Ishikawa (cell line): Measurements from ENCODE around the gene ST3GAL6.

ENCODE experiments used
- CEBPB ChIP-seq: IDR thresholded peaks from 2 replicates; pipeline ENCODE4 v1.6.1; 2012
- CREB1 ChIP-seq: IDR thresholded peaks from 2 replicates; pipeline ENCODE4 v1.6.1; 2012; ENCODE audit warnings: low read depth
- EGR1 ChIP-seq: IDR thresholded peaks from 2 replicates; pipeline ENCODE4 v1.6.1; 2012
- EP300 ChIP-seq: IDR thresholded peaks from 2 replicates; pipeline ENCODE4 v1.6.1; 2012; ENCODE audit warnings: borderline replicate concordance
- FOXM1 ChIP-seq: IDR thresholded peaks from 2 replicates; pipeline ENCODE4 v1.6.1; 2012; ENCODE audit warnings: low read depth, borderline replicate concordance
- NFIC ChIP-seq: IDR thresholded peaks from 2 replicates; pipeline ENCODE4 v1.6.1; 2012
- RAD21 ChIP-seq: IDR thresholded peaks from 2 replicates; pipeline ENCODE4 v1.6.1; 2012; ENCODE audit warnings: low read depth
- REST ChIP-seq: IDR thresholded peaks from 2 replicates; pipeline ENCODE4 v1.6.1; 2012; ENCODE audit warnings: low read depth, mild to moderate bottlenecking
- TAF1 ChIP-seq: IDR thresholded peaks from 2 replicates; pipeline ENCODE4 v1.6.1; 2012; ENCODE audit warnings: low read depth, mild to moderate bottlenecking
- TCF12 ChIP-seq: IDR thresholded peaks from 2 replicates; pipeline ENCODE4 v1.6.1; 2012; ENCODE audit warnings: low read depth
- TEAD4 ChIP-seq: IDR thresholded peaks from 2 replicates; pipeline ENCODE4 v1.6.1; 2012
- YY1 ChIP-seq: IDR thresholded peaks from 2 replicates; pipeline ENCODE4 v1.6.1; 2012; ENCODE audit warnings: low read depth
- ZBTB7A ChIP-seq: IDR thresholded peaks from 2 replicates; pipeline ENCODE4 v1.6.1; 2012; ENCODE audit warnings: low read depth
- TF ChIP-seq, protein P1 (sequence below): IDR thresholded peaks from 2 replicates; pipeline ENCODE4 v1.6.1; 2012
- TF ChIP-seq, protein P2 (sequence below): IDR thresholded peaks from 2 replicates; pipeline ENCODE4 v1.6.1; 2012

The ST3GAL6 gene

GRCh38 chr3:98750276-98750919 lies 12.7 kb upstream of the ST3GAL6 start:
- no peak for TF ChIP-seq FOXM1
- no peak for TF ChIP-seq CREB1
- TF ChIP-seq EP300, result no peak
- no peak for TF ChIP-seq REST
- TF ChIP-seq, protein P1, sequence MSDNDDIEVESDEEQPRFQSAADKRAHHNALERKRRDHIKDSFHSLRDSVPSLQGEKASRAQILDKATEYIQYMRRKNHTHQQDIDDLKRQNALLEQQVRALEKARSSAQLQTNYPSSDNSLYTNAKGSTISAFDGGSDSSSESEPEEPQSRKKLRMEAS, result no peak
- TF ChIP-seq YY1, result no peak
- no peak for TF ChIP-seq CEBPB
- TF ChIP-seq TCF12, result no peak
- TF ChIP-seq EGR1, result no peak
- TF ChIP-seq, protein P2, sequence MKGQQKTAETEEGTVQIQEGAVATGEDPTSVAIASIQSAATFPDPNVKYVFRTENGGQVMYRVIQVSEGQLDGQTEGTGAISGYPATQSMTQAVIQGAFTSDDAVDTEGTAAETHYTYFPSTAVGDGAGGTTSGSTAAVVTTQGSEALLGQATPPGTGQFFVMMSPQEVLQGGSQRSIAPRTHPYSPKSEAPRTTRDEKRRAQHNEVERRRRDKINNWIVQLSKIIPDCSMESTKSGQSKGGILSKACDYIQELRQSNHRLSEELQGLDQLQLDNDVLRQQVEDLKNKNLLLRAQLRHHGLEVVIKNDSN, result no peak
- TF ChIP-seq TAF1, result no peak
- no peak for TF ChIP-seq TEAD4
- no peak for TF ChIP-seq ZBTB7A

DNA sequence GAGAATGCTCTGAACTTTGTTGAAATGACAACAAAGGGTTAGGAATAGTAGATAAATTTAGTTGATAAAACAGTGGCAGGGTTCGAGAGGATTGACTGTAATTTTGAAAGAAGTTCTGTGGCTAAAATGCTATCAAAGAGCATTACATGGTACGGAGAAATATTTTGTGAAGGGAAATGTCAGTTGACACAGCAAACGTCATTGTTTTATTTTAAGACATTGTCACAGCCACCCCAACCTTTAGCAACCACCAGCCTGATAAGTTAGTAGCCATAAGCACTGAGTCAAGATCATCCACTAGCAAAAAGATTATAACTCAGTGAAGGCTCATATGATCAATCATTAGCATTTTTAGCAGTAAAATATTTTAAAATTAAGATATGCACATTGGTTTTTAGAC lies 8.7 kb upstream of the ST3GAL6 start:
- TF ChIP-seq RAD21, result no peak

DNA sequence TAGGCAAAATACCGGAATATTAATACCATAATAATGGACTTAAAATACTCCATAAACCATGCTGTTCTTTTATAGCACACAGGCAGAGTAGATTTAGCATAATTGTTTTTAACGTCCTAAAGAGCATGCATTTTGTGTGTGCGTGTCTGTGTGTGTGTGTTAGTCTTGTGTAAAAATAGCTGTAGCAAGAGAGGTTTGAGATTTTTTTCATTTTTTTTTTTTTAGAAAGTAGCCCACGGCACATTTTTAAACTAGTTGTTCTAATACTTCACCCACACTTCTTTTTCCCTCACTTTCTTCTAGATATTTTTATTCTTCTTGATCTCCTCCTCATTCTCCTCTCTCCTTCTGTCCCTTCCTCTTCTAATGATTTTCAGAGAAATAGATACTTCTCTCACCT lies 7.5 kb upstream of the ST3GAL6 start:
- no peak for TF ChIP-seq NFIC
- no peak for TF ChIP-seq REST
- TF ChIP-seq YY1, result no peak

DNA sequence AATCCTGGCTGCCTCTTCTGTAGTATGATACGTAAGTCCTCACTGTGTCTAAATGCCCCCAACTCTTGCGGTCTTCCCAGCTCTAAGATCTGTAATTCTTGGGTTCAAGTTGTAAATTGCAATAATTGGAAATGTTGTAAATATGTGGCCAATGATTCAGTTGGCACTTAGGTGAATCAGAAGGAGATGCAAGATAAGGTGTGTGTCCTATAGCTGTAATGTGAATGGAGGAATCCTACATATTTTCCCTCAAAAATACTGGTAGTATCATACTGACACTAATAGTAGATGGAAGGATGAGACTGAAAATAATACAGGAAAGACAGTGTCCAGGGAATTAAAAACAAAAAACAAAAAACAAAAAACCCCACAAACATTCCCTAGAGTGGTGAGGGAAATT lies 3.5 kb upstream of the ST3GAL6 start:
- no peak for TF ChIP-seq RAD21
- TF ChIP-seq CEBPB, result no peak
- TF ChIP-seq YY1, result no peak
- no peak for TF ChIP-seq ZBTB7A
- no peak for TF ChIP-seq CREB1
- no peak for TF ChIP-seq EGR1

DNA sequence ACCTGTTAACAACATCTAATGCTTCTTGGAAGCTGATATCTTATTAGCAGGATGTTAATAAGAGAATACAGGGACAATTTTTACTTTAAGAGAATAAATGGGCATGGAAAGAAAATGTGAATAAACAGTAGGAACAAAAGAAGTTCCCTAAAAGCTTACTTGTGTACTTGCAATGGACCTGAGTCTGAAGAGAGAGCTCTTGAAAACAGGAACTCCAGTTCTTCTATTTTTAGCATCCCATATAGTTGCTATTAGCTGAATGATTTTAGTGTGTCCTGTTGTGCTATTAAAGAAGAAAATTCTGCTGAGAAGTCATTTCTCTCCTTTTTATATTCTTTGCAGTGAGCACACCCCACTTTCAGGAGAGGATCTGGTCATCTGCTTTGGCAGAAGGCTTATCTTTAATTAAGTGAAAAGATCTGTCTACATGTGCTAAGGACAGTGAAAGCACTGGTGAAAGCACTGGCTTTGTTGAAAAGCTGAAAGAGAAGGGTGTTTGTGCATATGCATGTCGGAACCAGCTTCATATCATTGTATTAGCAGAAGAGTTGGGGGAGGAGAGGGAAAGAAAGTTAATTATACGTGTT lies 1.4 kb upstream of the ST3GAL6 start:
- TF ChIP-seq, protein P2, result no peak
- TF ChIP-seq NFIC, result no peak

DNA sequence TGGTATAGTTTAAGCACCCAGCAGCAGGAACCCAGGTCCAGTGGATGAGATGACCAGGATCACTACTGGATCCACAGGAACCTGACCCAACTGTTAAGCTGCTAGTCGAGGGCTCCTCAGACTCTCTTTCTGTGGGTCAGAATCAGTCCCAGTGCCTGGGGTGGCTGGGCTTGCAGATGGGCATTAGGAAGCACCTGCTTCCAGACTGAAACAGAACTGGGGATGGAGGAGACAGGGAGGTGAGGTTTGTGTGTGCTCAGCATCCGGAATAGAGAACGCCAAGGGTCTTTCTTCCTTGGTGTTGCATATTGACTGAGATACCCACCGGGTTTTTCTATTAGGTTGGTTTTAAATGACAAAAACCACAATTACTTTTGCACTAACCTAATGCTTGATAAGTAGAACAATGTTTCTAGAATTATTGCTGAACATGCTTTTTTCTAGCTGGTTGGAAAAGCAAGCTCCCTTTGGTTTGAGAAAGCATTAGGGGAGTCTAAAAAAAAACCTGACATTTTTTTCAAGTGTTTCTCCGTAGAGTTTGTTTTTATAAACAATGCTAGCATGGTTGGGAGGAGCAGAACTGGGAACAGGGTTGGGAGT lies 779 bp downstream of the ST3GAL6 start:
- TF ChIP-seq EP300, result no peak
- TF ChIP-seq REST, result no peak
- TF ChIP-seq CEBPB, result no peak
